Mononuclear cell (primary cell): Measurements from ENCODE around the gene OTOG. TPM values are rescaled to one million over a fixed set of nuclear protein-coding genes. Genes with fewer than 3 reads are reported as not detected.

Source experiments
- H3K27me3 ChIP-seq: 2 replicates; pipeline ENCODE4 v1.6.0; 2011; ENCODE audit warnings: low read length, control low read depth; ENCODE audit not compliant: insufficient read depth
- H3K4me1 ChIP-seq: 2 replicates; pipeline ENCODE4 v1.5.1; 2011; ENCODE audit warnings: mild to moderate bottlenecking, low read length, control low read depth; ENCODE audit not compliant: insufficient read depth
- H3K4me3 ChIP-seq: 2 replicates; pipeline ENCODE4 v1.5.1; 2011; ENCODE audit warnings: mild to moderate bottlenecking, low read length, moderate library complexity
- H3K9me3 ChIP-seq: 2 replicates; pipeline ENCODE4 v1.5.1; 2011; ENCODE audit warnings: low read depth, mild to moderate bottlenecking, control low read depth, low read length
- total RNA-seq: library from RNA; depleted of rRNA; stranded (reverse); fragments of >200 nt; gene quantifications from one replicate; pipeline ENCODE4 v1.2.3, GENCODE V29; 2012

Gene OTOG
- total RNA-seq, 1 donor: not detected

GRCh38 chr11:17593466-17594245, 46.6 kb downstream of the OTOG start:
- H3K4me1 ChIP-seq: no peaks in the 10 kb centered on the region
- no peaks in the 10 kb centered on the region for H3K27me3 ChIP-seq
- no peaks in the 10 kb centered on the region for H3K9me3 ChIP-seq
- H3K4me3 ChIP-seq: no peak overlapping the region

- H3K27me3 ChIP-seq: no peaks in the 10 kb centered on the region
- no peak overlapping the region for H3K4me3 ChIP-seq
- no peaks in the 10 kb centered on the region for H3K4me1 ChIP-seq
- H3K9me3 ChIP-seq: no peaks in the 10 kb centered on the region
These were observed 47.7 kb downstream of the OTOG start for GRCh38 chr11:17594686-17595192.

- Histone ChIP-seq H3K4me1 (no peaks in the 10 kb centered on the region), H3K4me3 (no peak overlapping the region), H3K9me3 (no peaks in the 10 kb centered on the region), H3K27me3 (no peaks in the 10 kb centered on the region)
These were observed 48.7 kb downstream of the OTOG start for GRCh38 chr11:17595526-17596309.

GRCh38 chr11:17596310-17596669, 49.2 kb downstream of the OTOG start:
- H3K9me3 ChIP-seq: no peaks in the 10 kb centered on the region
- no peaks in the 10 kb centered on the region for H3K27me3 ChIP-seq
- H3K4me3 ChIP-seq: no peak overlapping the region
- no peaks in the 10 kb centered on the region for H3K4me1 ChIP-seq

GRCh38 chr11:17596711-17597110, 49.7 kb downstream of the OTOG start:
- H3K4me1 ChIP-seq: no peaks in the 10 kb centered on the region
- no peaks in the 10 kb centered on the region for H3K9me3 ChIP-seq
- H3K4me3 ChIP-seq: no peak overlapping the region
- H3K27me3 ChIP-seq: no peaks in the 10 kb centered on the region

GRCh38 chr11:17597770-17598169, 50.7 kb downstream of the OTOG start:
- no peak overlapping the region for H3K4me3 ChIP-seq
- no peaks in the 10 kb centered on the region for H3K27me3 ChIP-seq
- no peaks in the 10 kb centered on the region for H3K4me1 ChIP-seq

GRCh38 chr11:17598700-17599459, 51.8 kb downstream of the OTOG start:
- no peaks in the 10 kb centered on the region for H3K27me3 ChIP-seq
- H3K4me1 ChIP-seq: no peaks in the 10 kb centered on the region
- no peaks in the 10 kb centered on the region for H3K9me3 ChIP-seq
- H3K4me3 ChIP-seq: no peak overlapping the region

More at GRCh38 chr11:17597770-17598169, 50.7 kb downstream of the OTOG start:
- no peaks in the 10 kb centered on the region for H3K9me3 ChIP-seq

- no peak overlapping the region for H3K4me3 ChIP-seq
- H3K27me3 ChIP-seq: no peaks in the 10 kb centered on the region
- H3K9me3 ChIP-seq: no peaks in the 10 kb centered on the region
- no peaks in the 10 kb centered on the region for H3K4me1 ChIP-seq
These were observed 52.4 kb downstream of the OTOG start for GRCh38 chr11:17599460-17599925.

GRCh38 chr11:17600316-17601255, 53.5 kb downstream of the OTOG start:
- Histone ChIP-seq H3K4me3 (no peak overlapping the region), H3K4me1 (no peaks in the 10 kb centered on the region), H3K27me3 (no peaks in the 10 kb centered on the region), H3K9me3 (no peaks in the 10 kb centered on the region)

GRCh38 chr11:17601256-17601671, 54.2 kb downstream of the OTOG start:
- no peak overlapping the region for H3K4me3 ChIP-seq
- H3K9me3 ChIP-seq: no peaks in the 10 kb centered on the region
- no peaks in the 10 kb centered on the region for H3K27me3 ChIP-seq
- H3K4me1 ChIP-seq: no peaks in the 10 kb centered on the region

- no peak overlapping the region for H3K4me3 ChIP-seq
- no peaks in the 10 kb centered on the region for H3K4me1 ChIP-seq
- H3K27me3 ChIP-seq: no peaks in the 10 kb centered on the region
- no peaks in the 10 kb centered on the region for H3K9me3 ChIP-seq
These were observed 54.6 kb downstream of the OTOG start for GRCh38 chr11:17601676-17602075.

- no peaks in the 10 kb centered on the region for H3K27me3 ChIP-seq
- no peak overlapping the region for H3K4me3 ChIP-seq
- no peaks in the 10 kb centered on the region for H3K4me1 ChIP-seq
- no peaks in the 10 kb centered on the region for H3K9me3 ChIP-seq
These were observed 55.3 kb downstream of the OTOG start for GRCh38 chr11:17602105-17603001.

GRCh38 chr11:17603056-17603825, 56.2 kb downstream of the OTOG start:
- H3K4me1 ChIP-seq: no peaks in the 10 kb centered on the region
- H3K4me3 ChIP-seq: no peak overlapping the region
- no peaks in the 10 kb centered on the region for H3K9me3 ChIP-seq
- no peaks in the 10 kb centered on the region for H3K27me3 ChIP-seq
